HG03025 (cell line): ENCODE data around the gene SLC6A1.

Source experiments
- ATAC-seq: cut with Tn5 transposase; IDR thresholded peaks from one replicate; pipeline ENCODE4 v1.9.1; 2021; ENCODE audit warnings: mild to moderate bottlenecking, moderate library complexity; ENCODE audit not compliant: unreplicated experiment, low FRiP score

The SLC6A1 gene

DNA sequence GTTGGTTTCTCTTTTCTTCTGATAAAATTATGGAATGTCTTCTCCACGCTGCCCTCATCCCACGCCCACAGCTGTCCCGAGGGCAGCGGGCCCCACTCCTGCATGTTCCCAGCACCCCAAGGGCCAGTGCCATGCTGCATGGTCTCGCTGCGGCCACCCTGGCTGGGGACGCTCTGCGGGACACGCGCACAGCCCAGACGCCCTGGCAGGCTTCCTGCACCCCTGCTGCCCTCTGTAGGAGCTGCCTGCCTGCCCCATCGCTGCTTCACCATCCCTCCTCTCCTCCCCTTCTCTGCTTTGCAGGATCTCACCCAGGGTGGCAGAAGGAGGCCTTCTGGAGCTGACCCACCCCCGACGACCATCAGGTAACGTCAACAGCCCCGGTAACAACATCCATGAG, 22.8 kb downstream of the SLC6A1 start:
- no peak for ATAC-seq

DNA sequence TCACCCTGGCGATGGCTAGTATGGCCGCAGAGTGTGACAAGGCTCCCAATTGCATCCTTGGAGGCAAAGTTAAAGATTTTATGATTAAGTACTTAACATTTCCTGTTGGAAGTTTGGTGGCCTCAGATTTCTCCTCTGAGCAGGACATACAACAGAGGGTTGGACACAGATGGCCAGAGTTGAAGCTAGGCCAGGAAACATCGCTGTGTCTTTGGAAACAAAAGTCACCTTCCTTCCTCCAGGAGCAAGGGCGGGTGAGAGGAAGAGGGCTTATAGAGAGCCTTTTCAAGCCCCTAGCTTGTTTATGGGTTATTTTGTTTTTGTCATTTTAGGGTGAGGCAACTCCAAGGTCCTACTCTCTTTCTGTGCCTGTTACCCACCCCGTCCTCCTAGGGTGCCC, 24.2 kb downstream of the SLC6A1 start:
- ATAC-seq, result no peak

DNA sequence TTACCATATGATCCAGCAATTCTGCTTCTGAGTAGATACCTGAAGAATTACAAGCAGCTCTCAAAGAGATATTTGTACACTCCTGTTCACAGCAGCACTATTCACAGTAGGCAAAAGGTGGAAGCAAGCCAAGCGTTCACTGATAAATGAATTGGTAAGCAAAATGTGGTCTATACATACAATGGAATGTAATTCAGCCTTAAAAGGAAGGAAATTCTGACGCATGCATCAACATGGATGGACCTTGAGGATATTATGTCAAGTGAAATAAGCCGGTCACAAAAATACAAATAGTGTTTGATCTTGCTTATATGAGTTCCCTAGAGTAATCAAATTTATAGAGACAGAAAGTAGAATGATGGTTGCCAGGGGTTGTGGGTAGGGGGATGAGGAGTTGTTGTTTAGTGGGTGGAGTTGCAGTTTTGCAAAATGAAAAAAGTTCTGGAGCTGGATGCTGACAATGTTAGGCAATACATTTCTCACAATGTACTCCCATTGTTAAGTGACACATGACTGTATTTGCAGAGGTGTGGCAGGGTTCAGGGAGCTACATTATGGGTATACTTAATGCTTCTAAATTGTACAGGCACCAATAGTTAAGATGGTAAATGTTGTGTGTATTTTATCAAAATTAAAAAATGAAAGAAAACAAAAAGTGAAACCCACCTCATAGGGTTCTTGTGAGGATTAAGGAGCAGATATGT, 26.7 kb downstream of the SLC6A1 start:
- no peak for ATAC-seq

DNA sequence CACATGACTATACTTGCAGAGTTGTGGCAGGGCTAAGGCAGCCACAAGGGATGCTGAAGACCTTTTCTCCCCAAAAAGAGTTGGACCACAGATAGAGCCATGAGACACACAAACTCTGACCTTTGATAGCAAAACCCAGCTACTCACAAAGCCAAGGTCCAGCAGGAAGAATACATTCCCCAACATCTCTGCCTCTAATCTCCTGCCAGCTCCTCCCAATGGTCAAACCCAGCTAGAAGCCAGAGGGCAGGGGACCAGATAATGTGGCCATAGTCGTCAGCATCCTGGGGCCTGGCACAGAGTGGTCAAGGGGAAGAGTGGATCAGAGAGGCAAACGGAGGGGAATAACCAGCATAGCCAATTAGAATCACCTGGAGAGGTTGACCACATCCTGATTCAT, 28.2 kb downstream of the SLC6A1 start:
- no peak for ATAC-seq

DNA sequence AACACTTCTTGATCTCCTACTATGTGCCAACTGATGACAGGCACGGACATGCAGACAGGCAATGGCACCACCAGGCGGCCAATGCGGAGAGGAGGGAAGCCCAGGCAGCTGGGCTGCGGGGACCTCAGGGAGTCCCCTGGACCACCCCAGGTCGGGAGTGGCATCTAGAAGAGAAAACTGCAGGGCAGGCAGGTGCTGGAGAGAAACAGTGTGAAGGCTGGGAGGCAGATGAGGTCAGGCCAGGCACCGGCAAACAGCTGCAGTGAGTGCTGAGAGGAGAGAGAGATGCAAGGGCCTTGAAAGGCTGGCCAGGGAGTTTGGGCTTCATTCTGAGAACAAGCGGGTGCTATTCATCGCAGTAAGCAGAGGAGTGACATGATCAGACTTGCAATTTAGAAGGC, 29.1 kb downstream of the SLC6A1 start:
- ATAC-seq, result no peak

DNA sequence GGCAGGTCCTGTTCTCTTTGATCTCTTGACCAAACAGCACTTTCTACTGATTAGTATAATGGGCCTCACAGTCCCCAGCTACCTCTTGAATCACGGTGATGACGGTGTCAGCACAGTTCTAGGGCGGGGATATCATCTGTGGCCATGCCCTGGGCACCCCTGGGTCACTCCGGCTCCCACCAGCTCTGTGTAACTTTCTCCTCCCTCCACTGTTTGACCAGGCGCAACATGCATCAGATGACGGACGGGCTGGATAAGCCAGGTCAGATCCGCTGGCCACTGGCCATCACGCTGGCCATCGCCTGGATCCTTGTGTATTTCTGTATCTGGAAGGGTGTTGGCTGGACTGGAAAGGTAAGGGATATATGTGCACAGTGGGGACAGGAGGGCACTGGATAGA, 29.6 kb downstream of the SLC6A1 start:
- no peak for ATAC-seq

DNA sequence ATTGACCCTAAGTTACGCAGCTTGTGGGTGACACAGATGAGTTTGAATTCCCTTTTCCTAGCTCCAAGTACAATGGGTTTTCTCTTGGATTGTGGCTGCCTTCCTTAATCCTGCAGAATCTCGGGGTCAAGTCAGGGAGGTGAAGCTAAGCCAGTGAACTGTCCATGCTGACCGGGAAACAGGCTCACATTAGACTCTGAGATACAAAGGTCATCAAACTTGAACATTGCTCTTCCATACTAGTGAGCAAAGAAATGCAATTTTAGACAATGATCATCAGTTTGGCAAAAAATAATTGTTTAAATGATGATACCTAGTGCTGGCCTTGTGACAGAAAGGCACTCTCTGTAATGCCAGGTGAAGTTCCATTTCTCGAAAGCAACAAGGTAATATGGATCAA, 31.6 kb downstream of the SLC6A1 start:
- ATAC-seq, result no peak

DNA sequence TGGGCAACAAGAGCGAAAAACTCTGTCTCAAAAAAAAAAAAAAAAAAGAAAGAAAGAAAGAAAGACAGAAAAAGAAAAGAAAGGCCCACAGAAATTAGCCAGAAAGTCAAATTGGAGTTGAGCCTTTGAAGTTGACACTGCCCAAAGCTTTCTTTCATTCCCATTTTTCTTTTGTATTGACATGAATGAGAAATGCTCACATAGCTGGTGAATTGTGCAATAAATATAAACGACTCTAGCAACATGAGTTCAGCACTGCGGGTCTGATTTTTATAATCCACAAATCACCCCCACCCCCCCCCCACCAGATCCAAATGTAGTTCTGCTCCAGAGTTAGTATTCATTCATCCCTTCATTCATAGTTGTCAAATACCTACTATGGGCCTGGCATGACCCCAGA, 37.4 kb downstream of the SLC6A1 start:
- ATAC-seq, result no peak

DNA sequence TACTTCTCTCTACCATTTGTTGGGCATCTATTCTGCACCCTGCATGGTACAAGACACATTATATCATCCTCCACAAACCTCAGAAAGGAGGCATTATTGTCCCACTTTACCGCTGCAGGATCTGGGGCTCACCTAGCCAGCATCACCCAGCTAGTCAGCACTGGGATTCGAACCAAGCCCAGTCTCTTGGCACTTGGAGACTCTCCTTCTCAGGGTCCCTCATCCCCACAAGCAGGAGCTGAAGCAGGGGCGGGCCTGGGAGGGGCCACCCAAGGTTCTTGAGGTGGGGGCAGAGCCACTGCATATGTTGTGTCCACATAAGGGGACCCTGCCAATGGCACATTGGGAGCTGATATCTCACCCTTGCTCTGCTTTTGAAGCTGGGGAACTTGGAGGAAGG, 41.3 kb downstream of the SLC6A1 start:
- no peak for ATAC-seq

DNA sequence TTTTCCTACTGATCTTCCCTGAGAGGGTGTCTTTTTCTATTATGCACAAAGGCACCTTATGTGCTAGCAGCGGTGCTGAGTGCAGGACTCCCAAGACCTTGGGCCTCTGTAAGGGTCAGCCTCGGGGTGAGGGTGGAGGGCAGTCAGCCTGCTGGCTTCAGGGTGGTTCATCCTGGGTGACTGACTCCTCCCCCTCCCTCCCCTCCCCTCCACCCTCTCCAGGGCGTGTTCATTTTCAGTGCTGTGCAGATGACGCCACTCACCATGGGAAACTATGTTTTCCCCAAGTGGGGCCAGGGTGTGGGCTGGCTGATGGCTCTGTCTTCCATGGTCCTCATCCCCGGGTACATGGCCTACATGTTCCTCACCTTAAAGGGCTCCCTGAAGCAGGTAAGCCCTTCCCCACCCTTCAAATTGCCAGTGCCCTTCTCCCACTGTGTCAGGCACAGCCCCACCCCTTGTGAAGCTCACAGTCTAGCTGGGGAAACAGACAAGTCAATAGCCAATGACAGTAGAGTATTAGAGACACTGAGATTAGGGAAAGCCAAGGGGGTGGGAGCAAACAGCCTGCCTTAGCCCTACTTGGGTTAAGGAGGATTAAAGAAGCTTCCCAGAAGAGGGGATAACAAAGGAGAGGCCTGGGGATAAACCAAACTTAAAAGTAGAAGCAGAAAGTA, 41.9 kb downstream of the SLC6A1 start:
- no peak for ATAC-seq

DNA sequence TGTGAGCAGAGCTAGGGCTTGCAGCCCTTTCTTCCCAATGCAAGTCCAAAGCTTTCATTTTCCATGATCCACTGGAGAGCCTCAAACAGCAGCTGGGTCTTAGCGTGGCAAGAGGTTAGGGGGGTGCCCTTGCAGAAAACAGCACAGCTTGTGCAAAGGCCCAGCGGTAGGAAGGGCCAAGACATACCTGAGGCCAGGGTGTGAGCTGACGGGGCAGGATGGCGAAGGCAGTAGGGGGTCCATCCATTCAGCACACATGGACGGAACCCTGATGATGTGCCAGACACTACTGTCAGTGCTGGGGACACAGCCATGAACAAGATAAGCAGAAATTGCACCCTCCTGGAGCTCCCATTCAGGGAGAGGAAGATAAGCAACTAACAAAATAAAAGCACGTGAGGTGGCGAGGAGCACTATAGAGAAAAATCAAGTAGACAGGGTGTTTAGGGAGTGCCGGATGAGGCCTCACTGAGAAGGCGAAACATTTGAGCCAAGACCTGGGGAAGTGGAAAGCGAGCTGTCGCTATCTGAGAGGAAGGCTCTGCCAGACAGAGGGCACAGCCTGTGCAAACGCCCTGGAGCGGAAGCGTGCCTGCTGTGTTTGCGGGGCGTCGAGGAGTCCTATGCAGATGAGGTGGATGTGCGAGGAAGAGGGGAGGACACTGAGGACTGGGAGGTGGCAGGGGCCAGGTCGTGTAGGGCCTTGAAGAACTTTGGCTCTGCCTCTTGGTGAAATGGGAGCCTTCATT, 43.4 kb downstream of the SLC6A1 start:
- no peak for ATAC-seq

DNA sequence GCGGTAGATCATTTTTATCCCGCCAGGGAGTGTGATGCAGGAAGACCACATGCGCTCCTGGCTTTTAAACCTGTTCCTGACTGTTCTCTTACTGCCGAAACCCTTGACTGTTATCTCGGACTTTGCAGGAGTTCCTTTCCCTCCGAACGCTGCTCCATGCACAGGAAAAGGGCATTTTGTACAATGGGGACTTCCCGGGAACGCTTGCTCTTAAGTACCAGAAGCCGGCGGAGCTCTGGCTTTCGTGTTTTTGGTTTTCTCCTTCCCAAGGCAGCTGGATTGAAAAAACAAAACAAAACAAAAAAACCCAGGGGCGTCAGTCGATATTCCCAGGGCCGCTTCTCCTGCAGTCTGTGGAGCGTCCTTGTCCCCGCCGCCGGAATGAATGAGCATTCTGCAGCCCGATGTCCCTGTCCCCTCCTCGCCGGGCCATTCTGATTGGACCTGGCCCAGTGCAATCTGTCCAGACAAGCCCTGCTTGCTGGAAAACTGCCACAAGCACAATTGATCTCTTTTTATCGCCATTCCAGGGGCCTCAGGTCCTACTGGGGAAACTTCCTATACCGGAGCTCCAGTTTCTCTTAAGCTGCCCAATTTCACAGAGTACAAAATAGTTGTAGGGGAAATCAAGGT, 44.8 kb downstream of the SLC6A1 start:
- no peak for ATAC-seq

DNA sequence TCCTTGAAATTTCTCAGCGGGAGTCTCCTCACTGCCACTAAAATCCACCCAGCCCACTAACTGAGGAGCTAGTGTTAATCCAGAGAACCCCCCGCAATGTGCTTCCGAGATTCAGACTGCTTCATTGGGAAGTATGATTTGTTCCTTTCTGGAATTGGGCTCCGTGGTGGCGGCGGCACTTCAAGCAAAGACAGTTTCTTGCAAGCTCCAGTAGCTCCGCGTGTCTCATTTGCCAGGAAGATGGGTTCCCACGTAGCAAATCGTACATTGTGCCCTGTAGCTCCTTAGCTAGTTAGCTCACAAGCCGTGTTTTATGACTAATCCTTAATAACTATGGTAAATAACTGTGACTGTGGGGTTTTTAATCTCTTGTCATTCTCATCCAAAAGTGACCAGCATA, 45.4 kb downstream of the SLC6A1 start:
- ATAC-seq, result no peak

DNA sequence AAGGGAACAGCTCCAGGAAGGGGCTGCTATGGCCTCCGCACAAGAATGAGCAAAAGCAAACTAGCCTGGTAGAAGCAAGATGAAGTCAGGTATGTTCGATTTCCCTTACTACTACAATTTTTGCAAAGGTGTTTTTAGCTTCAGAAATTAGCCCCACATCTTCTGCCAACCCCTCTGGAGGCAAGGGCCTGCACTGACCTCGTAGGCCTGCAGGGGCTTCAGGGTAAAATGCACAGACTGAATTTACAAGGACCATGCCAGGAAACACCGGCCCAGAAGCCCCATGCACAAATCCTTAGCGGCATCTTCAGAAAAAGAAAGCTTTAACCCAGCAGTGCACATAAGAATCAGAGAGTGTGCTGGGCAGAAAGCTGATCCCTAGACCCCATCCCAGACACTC, 53.0 kb downstream of the SLC6A1 start:
- ATAC-seq, result no peak

DNA sequence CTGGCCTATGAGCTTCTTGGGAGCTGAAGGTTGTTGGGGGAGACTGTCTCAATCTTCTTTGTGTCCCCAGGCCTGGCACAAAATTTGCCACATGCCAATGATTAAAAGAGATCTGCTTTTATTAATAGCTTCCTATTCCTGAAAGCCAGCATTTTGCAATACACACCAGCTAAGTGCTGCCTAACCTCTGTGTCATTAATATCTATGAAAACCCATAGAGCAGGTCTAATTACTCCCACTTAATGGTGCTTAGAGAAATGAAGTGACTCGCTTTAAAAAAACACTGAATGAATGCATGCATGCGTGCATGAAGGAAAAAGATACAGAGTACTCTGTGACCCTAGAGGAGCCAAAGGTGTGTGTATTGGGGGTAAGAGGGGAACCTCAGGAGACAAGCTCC, 55.0 kb downstream of the SLC6A1 start:
- ATAC-seq, result no peak

DNA sequence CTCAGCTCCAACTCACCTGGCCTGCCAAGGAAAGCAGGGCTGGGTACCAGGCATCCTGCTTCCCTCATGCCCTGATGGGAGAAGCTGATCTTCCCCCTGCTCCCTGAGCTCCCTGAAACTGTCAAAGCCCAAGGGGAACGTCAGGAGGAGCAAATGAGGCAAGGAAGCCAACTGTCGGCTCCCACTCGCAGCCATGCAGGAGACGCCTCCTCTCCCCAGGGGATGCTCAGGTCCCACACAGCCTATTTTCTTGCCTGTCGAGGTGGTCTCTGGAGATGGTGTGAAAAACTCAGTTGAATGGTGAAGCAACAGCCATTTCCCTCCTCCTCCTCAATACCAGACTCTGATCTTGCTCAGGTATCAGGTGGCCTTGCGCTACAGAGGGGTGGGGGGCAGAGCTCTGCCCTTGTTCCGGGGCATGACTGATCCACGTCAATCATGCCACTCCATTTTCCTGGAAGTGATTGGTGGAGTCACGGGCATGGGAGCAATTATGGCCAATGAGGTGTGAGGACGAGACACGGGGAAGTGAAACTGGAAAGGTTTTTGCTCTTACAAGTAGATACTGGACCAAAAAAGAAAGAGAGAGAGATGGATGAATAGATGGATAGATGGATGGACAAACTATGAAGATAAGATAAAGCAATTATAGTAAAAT, 58.2 kb downstream of the SLC6A1 start:
- no peak for ATAC-seq

DNA sequence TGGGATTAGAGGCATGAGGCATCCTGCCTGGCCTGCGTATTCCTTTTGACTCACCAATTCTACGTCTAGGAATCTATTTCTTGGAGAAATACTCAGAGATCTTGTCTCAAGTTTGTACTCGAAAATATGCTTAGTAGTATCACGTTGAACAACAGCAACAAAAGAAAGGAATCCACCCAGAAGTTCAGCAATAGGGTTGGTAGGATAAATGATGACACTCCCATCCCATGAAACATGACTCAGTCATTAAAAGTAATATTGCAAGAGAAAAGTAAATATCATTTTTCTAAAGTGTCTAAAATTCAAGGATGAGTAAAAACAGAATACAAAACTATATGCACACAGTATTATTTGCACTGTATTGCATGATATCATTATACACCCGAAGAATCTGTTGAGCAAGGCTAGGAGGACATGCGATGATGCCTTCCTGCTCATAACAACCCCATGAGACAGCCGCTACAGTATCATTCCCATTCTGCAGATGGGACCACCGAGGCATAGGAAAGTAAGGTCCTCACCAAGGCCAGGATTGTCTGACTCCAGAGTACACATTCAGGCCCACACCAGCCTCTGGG, 61.5 kb downstream of the SLC6A1 start:
- no peak for ATAC-seq

DNA sequence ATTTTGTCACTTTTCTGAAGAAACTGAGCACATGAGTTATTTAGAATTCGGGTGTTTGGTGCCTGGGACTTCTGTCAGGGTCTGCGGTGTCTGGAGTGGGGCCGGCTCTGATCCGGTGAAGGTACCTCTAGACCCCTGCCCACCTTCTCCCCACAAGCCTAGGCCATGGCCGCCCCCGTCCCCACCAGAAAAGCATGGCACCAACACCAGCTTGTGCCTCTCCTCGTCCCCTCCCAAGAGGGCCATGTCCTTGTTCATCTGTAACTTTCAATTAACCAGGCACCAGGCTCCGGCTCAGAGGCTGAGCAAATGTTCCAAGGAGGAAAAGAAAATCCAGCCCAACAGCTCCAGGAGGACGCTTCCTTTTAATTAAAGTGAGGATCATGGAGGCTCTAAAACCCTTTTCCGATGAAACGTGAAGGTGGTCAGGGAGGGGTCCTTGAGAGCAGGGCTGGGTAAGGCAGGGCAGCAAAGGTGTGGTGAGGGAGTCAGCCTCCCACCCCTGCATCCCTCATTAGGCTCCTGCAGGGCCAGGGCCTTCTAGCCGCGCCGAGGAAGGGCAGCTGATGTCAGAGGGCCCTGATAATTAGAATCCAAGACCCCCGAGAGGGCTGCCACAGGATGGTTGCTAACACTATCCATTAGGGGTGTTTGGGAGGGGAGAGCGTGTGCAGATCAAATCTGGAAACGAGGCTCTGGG, 62.3 kb downstream of the SLC6A1 start:
- ATAC-seq, result no peak

DNA sequence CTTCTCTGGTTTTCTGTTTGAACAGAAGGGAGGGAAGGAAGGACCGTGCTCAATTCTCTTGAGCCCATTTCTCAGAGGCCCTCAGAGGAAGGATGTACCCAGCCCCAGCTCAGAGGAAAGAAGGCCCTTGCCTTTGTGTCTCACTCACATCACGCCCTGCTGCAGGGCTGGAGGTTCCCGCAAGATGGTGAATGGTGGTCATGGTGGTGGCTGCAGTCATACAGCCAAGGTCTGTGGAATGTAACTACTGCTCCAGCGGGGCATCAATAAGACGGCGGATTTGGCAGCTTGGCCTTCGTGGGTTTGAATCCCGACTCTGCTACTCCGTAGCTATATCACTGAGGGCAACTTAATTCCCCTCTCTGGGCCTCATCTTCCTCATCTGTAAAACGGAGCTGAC, 62.9 kb downstream of the SLC6A1 start:
- ATAC-seq, result no peak

DNA sequence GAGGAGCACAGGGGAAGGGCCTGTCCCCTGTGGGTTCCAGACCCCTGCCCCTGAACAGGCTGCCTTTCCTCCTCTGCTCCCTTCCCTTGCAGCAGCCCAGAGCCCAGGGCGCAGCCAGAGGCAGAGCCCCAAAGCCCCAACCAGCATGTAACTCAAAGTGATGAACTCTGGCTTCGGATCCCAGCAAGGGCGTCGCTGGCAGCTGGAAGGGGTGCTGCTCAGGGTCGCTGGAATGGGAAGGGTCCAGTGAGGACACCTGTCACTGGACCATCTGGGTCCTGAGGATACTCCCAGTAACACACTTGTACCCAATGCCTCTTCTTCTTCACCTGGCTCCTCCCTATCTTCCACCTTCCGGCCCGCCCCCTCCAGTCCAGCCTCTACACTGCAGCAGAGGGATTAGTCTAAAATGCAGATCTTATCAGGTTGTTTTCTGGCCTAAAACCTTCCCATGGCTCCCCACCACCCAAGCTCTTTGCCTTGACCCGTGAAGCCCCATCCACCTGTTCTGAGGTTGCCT, 64.0 kb downstream of the SLC6A1 start:
- ATAC-seq, result no peak
